Cardiac muscle cell (in vitro differentiated cells and primary cell): ENCODE results near the gene PTGDS. TPM values are rescaled to one million over a fixed set of nuclear protein-coding genes. Genes with fewer than 3 reads are reported as not detected.
A peak's percentile ranks its signal among the peaks of the same experiment; 100 is the strongest.

ENCODE experiments used
- DNase-seq, 2 donors: peaks; one replicate each; pipeline versions ENCODE4 v3.0.0 to v3.0.0-alpha.2; 2010 to 2017; ENCODE audit warnings: low read depth in 1 of 2, low spot score in 1 of 2
- H3K27ac ChIP-seq: fragments of 200-600 bp; sonication (generic); 2 replicates; pipeline ENCODE4 v1.5.1; 2016
- H3K27me3 ChIP-seq: fragments of 200-600 bp; sonication (generic); 2 replicates; pipeline ENCODE4 v1.6.0; 2016; ENCODE audit warnings: control low read depth
- H3K36me3 ChIP-seq: fragments of 200-600 bp; sonication (generic); 2 replicates; pipeline ENCODE4 v1.5.1; 2016; ENCODE audit warnings: control low read depth
- H3K4me1 ChIP-seq: fragments of 200-600 bp; sonication (generic); 2 replicates; pipeline ENCODE4 v1.8.1; 2017; ENCODE audit warnings: low read depth, mild to moderate bottlenecking, mixed run types
- H3K4me3 ChIP-seq: fragments of 200-600 bp; sonication (generic); 2 replicates; pipeline ENCODE4 v1.5.1; 2016; ENCODE audit warnings: mild to moderate bottlenecking
- H3K9me3 ChIP-seq: fragments of 200-600 bp; sonication (generic); 2 replicates; pipeline ENCODE4 v1.5.1; 2017; ENCODE audit warnings: low read depth, mild to moderate bottlenecking, control low read depth
- CTCF ChIP-seq: IDR thresholded peaks from 2 replicates; pipeline ENCODE4 v1.5.1; 2012; ENCODE audit warnings: low read depth, mild to moderate bottlenecking, low read length
- polyA plus RNA-seq: library from polyadenylated mRNA; unstranded; fragments of >200 nt; fragmentation: Nextera tagmentation; extraction: Ambion mirVana; gene quantifications from 2 replicates; pipeline ENCODE4 v1.2.1, GENCODE V29; 2016
- total RNA-seq: library from RNA; depleted of rRNA; stranded (reverse); fragments of >200 nt; gene quantifications from 2 replicates; pipeline ENCODE4 v1.2.3, GENCODE V29; 2016

The PTGDS gene
- total and polyA plus RNA-seq, 2 experiments from 2014 or later = 3.4 to 3.9 TPM

GRCh38 chr9:136994180-136994887 lies 17.0 kb downstream of the PTGDS start:
- Histone ChIP-seq H3K4me3 (no peak overlapping the region), H3K36me3 (no peaks in the 10 kb centered on the region), H3K27ac (no peak overlapping the region), H3K9me3 (no peaks in the 10 kb centered on the region), H3K4me1 (peaks cover 5% of the 10 kb centered on the region), H3K27me3 (peaks cover 41% of the 10 kb centered on the region)
- no peak for DNase-seq
- TF ChIP-seq CTCF = no peak

GRCh38 chr9:136994888-136995230 lies 17.6 kb downstream of the PTGDS start:
- no peak overlapping the region for H3K4me3 ChIP-seq
- no peaks in the 10 kb centered on the region for H3K9me3 ChIP-seq
- H3K27ac ChIP-seq = no peak overlapping the region
- TF ChIP-seq CTCF = no peak
- H3K4me1 ChIP-seq = peaks cover 5% of the 10 kb centered on the region
- H3K36me3 ChIP-seq = no peaks in the 10 kb centered on the region
- peaks cover 41% of the 10 kb centered on the region for H3K27me3 ChIP-seq
- peak in 1 of 2 donors; percentile 34 for DNase-seq

- Histone ChIP-seq H3K36me3 (no peaks in the 10 kb centered on the region), H3K9me3 (no peaks in the 10 kb centered on the region), H3K4me1 (peaks cover 5% of the 10 kb centered on the region), H3K27ac (no peak overlapping the region), H3K27me3 (peaks cover 41% of the 10 kb centered on the region), H3K4me3 (no peak overlapping the region)
- TF ChIP-seq CTCF = no peak
- no peak for DNase-seq
These were observed 18.1 kb downstream of the PTGDS start for GRCh38 chr9:136995362-136995761.

- no peak for TF ChIP-seq CTCF
- no peaks in the 10 kb centered on the region for H3K36me3 ChIP-seq
- H3K27ac ChIP-seq = no peak overlapping the region
- no peak for DNase-seq
- no peak overlapping the region for H3K4me3 ChIP-seq
- peaks cover 5% of the 10 kb centered on the region for H3K4me1 ChIP-seq
- H3K27me3 ChIP-seq = peaks cover 41% of the 10 kb centered on the region
- no peaks in the 10 kb centered on the region for H3K9me3 ChIP-seq
These were observed 18.5 kb downstream of the PTGDS start for GRCh38 chr9:136995772-136996311.

GRCh38 chr9:136996361-136997292 lies 19.3 kb downstream of the PTGDS start, which contains the start of gene CLIC3:
CLIC3 (minus strand) TSS chr9:136996568; CDS start chr9:136996543, 25 bp downstream.
- no peak within 1 kb of the TSS for H3K4me3 ChIP-seq
- TF ChIP-seq CTCF = no peak
- H3K4me1 ChIP-seq = peaks cover 5% of the 10 kb centered on the region
- H3K27ac ChIP-seq = no peak within 1 kb of the TSS
- H3K9me3 ChIP-seq = no peaks in the 10 kb centered on the region
- H3K36me3 ChIP-seq = no peaks in the 10 kb centered on the region
- H3K27me3 ChIP-seq = peaks cover 41% of the 10 kb centered on the region
- no peak for DNase-seq
